HG02610 (cell line): ENCODE data around the gene ALDH1B1.
"Not testable (repeated sequence)": the region's sequence is repeated elsewhere in the genome, so short reads cannot be mapped to it uniquely, and the experiment has no call there.

Experiments used
- ATAC-seq: cut with Tn5 transposase; IDR thresholded peaks from one replicate; pipeline ENCODE4 v1.9.1; 2021; ENCODE audit warnings: mild to moderate bottlenecking, moderate library complexity; ENCODE audit not compliant: unreplicated experiment

ALDH1B1 gene

DNA sequence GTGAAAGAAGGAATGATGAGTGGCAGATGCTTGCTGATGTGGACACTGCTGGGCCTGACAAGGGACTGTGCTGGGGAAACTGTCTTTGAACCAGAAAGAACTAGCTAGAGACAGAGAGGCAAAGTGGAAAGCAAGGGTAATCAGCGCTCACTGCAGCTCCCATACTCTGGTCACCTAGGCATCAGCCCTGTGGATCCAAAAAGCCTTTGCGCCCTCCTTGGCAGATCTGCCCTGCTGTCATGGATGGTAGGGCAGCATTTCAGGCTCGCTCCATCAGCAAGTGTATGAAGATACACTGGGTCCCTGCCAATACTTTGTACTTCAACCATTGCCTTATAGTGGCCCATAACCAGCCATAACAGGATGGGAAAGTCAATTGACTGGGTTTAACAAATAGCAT is 6.6 kb upstream of the ALDH1B1 start:
- no peak for ATAC-seq

GRCh38 chr9:38386319-38386895 is 6.1 kb upstream of the ALDH1B1 start:
- ATAC-seq: no peak

DNA sequence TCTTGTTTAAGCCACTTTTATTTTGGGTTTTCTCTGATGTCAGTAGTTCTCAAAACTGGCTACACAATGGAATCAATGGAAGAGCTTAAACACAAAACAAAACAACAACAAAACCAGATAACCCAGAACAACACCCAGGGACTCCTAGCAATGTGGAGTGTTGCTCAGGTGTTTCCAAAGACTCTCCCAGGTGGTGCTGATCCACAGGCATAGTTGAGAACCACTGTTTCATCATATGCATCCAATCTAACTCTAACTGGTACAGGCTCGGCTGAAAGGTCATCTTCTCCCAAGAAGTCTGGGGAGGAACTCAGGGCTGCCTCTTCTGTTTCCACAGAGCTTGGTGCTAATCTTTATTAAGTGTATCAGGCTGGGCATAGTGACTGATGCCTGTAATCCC is 5.4 kb upstream of the ALDH1B1 start:
- ATAC-seq: no peak

GRCh38 chr9:38387751-38388150 is 4.8 kb upstream of the ALDH1B1 start:
- no peak for ATAC-seq

DNA sequence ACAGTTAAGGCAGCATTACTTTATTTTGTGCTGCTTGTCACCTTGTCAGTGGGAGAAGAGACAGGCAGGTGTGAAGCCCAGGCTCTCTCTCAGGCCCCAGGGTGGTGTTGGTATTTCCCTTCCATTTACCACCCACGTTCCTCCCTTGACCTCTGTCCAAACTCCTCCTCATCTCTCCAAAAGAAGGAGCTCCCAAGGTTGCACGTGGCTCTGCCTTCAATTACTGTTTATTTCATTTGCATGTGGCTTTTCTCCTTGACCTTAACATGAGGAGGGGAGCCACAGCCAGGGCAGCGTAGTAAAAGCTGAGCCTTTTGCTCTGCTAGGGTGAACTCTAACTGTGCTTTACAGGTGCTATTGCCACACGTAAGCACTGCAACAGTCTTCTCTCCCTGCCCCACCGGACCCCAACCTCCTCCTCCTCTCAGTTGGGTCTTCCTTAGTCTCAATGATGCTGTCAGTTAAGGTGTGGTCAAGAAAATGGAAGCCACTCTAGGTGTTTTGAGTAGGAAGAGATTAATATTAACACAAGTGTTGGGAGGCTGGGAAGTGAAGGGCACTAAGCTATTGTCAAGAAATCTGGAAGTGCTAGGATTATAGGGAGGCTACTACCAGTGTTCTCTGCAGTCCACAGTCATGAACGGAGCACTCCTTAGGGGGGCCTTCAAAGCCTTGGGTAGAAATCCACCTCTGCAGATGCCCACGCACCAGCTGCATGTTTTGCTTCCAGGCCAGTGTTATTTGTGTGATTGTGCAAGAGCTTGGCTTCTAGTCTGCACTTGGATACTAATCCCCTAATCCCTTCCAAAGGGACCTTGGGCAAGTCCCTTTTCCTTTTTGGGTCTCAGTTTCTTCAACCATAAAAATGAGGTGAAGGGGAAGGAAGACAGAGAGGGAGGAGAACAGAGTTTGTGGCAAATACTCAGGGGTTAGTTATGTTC is 3.9 kb upstream of the ALDH1B1 start:
- ATAC-seq: no peak

DNA sequence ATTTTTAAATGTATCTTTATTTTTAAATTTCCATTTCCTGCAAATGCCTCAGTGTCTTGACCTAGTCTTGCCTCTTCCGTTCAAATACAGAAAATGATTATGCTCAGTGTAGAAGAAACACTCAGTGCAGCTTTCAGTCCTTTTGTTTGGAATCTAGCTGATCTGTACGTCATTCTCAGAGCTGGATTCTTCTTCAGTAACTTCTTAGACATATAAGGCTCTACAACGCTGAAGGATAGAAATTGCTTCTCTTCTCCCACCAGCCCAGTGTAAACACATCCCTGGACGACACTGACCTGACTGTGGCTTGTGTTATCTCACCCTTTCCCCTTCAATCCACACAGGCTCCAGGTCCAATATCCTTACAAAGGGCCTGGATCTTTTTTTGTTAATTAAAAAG is 3.2 kb upstream of the ALDH1B1 start:
- ATAC-seq: no peak

DNA sequence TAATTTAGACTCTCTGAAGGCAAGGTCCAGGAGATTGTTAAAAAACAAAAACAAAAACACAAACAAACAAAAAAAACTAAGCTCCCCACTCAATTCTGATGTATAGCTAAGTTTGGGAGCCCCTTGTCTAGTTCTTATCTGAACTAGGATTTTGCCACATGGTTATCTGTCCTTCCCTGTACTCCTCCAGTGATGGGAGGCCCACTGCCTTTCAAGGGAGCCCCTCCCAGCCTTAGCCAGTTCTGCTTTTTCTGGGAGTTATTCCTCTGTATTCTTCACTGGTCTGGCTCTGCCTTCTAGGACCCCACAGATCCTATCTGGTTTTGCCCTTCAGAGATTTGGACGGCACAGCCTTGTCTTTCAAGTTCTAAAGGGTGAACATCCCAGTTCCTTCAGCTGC is 2.1 kb upstream of the ALDH1B1 start:
- no peak for ATAC-seq

GRCh38 chr9:38390851-38391250 is 1.7 kb upstream of the ALDH1B1 start:
- no peak for ATAC-seq

GRCh38 chr9:38391278-38392118 is 1.0 kb upstream of the ALDH1B1 start:
- no peak for ATAC-seq

GRCh38 chr9:38393128-38393796 is 760 bp downstream of the ALDH1B1 start:
- ATAC-seq: no peak

- no peak for ATAC-seq
These were observed 1.9 kb downstream of the ALDH1B1 start for GRCh38 chr9:38394416-38394815.

DNA sequence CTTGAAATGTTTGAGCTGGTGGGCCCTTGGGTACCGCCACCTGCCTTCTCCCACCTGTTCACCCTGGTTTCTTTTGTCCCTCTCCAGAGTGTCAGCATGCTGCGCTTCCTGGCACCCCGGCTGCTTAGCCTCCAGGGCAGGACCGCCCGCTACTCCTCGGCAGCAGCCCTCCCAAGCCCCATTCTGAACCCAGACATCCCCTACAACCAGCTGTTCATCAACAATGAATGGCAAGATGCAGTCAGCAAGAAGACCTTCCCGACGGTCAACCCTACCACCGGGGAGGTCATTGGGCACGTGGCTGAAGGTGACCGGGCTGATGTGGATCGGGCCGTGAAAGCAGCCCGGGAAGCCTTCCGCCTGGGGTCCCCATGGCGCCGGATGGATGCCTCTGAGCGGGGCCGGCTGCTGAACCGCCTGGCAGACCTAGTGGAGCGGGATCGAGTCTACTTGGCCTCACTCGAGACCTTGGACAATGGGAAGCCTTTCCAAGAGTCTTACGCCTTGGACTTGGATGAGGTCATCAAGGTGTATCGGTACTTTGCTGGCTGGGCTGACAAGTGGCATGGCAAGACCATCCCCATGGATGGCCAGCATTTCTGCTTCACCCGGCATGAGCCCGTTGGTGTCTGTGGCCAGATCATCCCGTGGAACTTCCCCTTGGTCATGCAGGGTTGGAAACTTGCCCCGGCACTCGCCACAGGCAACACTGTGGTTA is 3.3 kb downstream of the ALDH1B1 start:
- ATAC-seq: no peak

- no peak for ATAC-seq
These were observed 3.8 kb downstream of the ALDH1B1 start for GRCh38 chr9:38396371-38396671.

DNA sequence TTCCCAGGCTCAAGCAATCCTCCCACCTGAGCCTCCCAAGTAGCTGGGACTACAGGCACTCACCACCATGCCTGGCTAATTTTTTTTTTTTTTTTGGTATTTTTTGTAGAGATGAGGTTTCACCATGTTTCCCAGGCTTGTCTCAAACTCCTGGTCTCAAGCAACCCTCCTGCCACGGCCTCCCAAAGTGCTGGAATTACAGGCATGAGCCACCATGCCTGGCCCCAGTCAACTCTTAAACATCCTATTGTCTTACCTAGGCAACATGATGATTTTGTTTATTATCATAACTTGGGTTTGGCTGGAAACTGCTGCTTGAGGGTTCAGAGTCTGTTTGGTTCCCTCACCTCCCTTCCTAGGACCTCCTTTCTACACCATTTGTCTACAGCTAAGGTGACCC is 6.7 kb downstream of the ALDH1B1 start:
- not testable (repeated sequence) for ATAC-seq

DNA sequence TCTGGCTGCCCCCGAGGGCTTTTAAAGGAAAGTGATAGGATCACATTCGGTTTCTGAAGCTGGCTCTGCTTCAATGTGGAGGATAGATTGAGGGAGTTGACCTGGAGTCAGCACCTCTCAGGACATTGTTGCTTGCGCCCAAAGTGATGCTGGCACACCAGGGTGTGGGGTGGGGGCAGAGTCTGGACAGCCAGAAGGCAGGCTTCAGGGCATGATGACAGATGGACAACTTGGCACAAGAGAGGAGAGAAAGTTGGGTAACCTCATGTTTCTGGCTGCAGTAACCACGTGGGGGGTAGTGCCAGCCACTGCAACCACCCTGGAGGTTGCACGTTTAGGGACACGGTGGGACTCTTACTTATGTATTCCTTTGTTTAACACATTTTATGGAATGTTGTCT is 9.5 kb downstream of the ALDH1B1 start:
- ATAC-seq: no peak

DNA sequence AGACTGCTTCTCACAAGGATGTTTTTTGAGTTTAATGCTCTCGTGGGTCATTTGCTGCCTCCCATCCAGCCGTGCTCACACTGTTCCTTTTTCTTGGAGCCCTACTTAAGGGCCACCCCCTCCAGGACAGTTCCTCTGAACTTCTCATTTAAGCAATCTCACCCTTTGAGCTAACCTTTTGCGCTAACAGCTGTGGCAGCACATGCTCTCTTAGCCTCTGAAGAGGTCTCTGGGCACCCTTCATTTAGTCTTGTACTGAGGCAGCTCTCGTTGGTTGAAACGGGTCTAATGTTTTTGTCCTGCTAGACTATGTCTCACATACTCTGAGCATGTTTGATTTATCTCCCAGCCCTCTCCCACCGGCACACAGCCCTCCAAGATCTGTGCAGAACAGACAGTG is 11.8 kb downstream of the ALDH1B1 start:
- ATAC-seq: no peak

DNA sequence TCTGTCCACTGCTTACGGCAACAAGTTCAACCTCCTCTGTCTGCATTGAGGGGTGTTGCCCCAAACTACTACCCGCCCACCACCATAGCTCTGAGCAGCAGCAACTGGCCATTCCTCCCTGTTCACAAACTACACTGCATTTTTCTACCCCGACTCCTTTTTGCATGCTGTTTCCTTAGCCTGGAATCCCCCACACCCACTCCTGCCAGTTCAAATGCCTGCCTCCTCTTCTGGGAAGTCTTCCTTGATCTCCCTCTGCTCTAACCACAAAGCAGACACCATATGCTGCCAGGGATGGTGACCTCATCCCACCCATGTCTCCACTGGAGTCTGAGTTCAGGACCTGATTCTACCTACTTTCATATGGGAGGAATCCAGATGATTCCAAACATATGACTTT is 13.3 kb downstream of the ALDH1B1 start:
- ATAC-seq: no peak

GRCh38 chr9:38406476-38407186 is 14.1 kb downstream of the ALDH1B1 start:
- ATAC-seq: no peak

- peak; percentile 74 for ATAC-seq
These were observed 16.2 kb downstream of the ALDH1B1 start for GRCh38 chr9:38408719-38409118.

DNA sequence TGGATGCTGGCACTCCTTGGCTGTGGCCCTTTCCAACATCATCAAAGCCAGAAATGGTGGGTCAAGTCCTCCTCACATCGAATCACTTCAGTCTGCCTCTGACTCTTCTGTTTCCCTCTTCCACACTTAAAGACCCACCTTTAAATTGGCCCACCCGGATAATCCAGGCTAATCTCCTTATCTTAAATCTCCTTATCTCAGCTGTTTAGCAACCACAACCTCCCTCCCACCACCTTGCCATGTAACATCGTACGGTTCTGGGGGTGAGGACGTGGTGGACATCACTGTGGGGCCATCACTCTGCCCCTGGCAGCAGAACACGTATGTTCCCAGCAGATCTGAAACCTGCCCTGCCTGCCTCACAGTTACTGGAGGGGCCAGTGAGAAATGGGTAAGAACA is 20.2 kb downstream of the ALDH1B1 start:
- ATAC-seq: no peak
